GM21737 (cell line): ENCODE results near the gene SAMD1.

Experiments used
- ATAC-seq: cut with Tn5 transposase; IDR thresholded peaks from one replicate; pipeline ENCODE4 v1.9.1; 2021; ENCODE audit warnings: mild to moderate bottlenecking, moderate library complexity; ENCODE audit not compliant: unreplicated experiment

The SAMD1 gene

GRCh38 chr19:14089662-14090508 lies 666 bp downstream of the SAMD1 start:
- ATAC-seq = no peak

GRCh38 chr19:14089412-14089661 lies 1.2 kb downstream of the SAMD1 start:
- ATAC-seq = no peak

- no peak for ATAC-seq
These were observed 1.7 kb downstream of the SAMD1 start for GRCh38 chr19:14088634-14089411.

- ATAC-seq = no peak
These were observed 4.5 kb downstream of the SAMD1 start for GRCh38 chr19:14086098-14086497.

- ATAC-seq = no peak
These were observed 5.1 kb downstream of the SAMD1 start, which contains the start of gene C19orf67 for GRCh38 chr19:14085309-14085995. C19orf67 (minus strand) TSS chr19:14085783; CDS start chr19:14085627, 156 bp downstream.

GRCh38 chr19:14082675-14082960 lies 7.9 kb downstream of the SAMD1 start:
- no peak for ATAC-seq

- peak; percentile 10 for ATAC-seq
These were observed 8.5 kb downstream of the SAMD1 start for GRCh38 chr19:14081797-14082674.

- peak; percentile 82 for ATAC-seq
These were observed 9.4 kb downstream of the SAMD1 start for GRCh38 chr19:14080887-14081796.

GRCh38 chr19:14078411-14078810 lies 12.1 kb downstream of the SAMD1 start:
- no peak for ATAC-seq

GRCh38 chr19:14073925-14074838 lies 16.4 kb downstream of the SAMD1 start:
- ATAC-seq = no peak

- peak; percentile 54 for ATAC-seq
These were observed 17.2 kb downstream of the SAMD1 start for GRCh38 chr19:14073261-14073924.

- peak; percentile 14 for ATAC-seq
These were observed 17.9 kb downstream of the SAMD1 start, which contains the start of gene MISP3 for GRCh38 chr19:14072535-14073260. MISP3 (plus strand) TSS chr19:14072786; CDS start chr19:14073310, 524 bp downstream.

- no peak for ATAC-seq
These were observed 20.1 kb downstream of the SAMD1 start for GRCh38 chr19:14070268-14071050.

- ATAC-seq = no peak
These were observed 24.4 kb downstream of the SAMD1 start for GRCh38 chr19:14066134-14066533.

- no peak for ATAC-seq
These were observed 27.4 kb downstream of the SAMD1 start for GRCh38 chr19:14063105-14063504.

GRCh38 chr19:14062558-14062855 lies 28.0 kb downstream of the SAMD1 start:
- no peak for ATAC-seq
